CD4-positive, alpha-beta T cell treated with Interleukin-17A for 4 hours (primary cell): ENCODE data around the gene MYOCD.
"Not testable (repeated sequence)": the region's sequence is repeated elsewhere in the genome, so short reads cannot be mapped to it uniquely, and the experiment has no call there.

Experiments
- DNase-seq: peaks from one replicate; pipeline ENCODE4 v3.0.0-alpha.2; 2020; ENCODE audit warnings: mixed read lengths

MYOCD gene, protein sequence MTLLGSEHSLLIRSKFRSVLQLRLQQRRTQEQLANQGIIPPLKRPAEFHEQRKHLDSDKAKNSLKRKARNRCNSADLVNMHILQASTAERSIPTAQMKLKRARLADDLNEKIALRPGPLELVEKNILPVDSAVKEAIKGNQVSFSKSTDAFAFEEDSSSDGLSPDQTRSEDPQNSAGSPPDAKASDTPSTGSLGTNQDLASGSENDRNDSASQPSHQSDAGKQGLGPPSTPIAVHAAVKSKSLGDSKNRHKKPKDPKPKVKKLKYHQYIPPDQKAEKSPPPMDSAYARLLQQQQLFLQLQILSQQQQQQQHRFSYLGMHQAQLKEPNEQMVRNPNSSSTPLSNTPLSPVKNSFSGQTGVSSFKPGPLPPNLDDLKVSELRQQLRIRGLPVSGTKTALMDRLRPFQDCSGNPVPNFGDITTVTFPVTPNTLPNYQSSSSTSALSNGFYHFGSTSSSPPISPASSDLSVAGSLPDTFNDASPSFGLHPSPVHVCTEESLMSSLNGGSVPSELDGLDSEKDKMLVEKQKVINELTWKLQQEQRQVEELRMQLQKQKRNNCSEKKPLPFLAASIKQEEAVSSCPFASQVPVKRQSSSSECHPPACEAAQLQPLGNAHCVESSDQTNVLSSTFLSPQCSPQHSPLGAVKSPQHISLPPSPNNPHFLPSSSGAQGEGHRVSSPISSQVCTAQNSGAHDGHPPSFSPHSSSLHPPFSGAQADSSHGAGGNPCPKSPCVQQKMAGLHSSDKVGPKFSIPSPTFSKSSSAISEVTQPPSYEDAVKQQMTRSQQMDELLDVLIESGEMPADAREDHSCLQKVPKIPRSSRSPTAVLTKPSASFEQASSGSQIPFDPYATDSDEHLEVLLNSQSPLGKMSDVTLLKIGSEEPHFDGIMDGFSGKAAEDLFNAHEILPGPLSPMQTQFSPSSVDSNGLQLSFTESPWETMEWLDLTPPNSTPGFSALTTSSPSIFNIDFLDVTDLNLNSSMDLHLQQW

DNA sequence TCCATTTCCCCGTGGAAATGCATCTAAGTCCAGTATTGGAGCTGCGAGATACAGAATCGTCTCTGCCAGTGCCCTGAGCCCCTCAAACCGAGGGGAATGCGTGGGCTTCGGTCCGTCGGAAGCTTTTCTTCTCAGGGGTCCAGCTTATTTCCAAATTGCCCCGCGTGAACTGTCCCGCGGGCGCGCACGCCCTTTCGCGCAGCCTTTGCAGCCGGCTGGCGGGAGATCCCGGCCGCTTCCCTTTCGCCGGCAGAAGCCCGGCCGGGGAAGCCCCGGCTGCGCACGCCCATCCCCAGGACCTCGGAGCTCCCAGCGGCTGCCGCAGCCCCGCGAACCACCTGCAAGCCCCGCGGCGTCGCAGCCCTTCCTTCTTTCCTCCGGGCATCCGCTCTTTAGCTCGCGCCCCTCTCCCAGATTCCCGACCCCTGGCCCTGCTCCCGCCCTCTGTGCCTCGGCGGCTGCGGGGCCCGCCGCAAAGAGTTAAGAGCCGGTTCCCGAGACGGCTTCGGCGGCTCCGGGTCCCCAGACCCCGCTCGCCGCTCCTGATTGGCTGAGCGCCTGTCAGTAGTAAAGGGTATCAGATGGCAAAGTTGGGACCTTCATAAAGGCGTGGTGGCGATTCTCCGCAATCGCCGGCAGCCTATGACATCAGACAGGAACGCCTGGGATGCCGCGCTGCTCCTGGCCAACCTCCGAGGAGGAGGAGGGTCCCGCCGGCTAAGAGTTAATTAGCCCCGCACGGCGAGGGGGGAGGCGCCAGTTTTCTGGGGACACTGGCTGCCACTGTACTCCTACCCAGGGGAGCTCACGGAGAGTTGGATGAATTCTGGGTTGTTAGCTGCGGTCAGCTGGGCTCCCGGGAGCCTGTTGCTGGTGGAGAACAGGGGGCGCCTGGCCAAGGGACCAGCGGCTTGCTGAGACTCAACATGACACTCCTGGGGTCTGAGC, at the start of gene MYOCD:
Gene MYOCD, plus strand, starts transcription at position 628 of the 948 bp plus-strand sequence. Its CDS starts 299 bp downstream, at position 927.
- no peak for DNase-seq

DNA sequence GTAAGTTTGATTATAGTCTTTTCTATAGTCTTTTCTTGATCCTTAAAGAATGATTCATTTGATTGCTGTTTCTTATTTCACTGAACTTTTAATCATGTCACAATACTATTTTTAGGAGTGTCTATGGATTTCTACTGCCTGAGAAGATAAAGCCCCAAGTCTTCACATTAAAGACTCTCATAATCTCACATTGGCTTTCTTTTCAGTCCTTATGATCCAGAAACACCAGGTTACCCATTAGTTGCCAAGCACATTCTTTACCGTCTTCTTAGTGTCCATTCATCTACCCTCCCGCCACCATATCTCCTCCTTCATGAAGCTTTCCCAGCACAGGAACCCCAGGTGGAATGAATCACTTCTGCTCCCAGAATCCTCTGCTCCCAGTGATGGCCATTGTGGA, 49.5 kb upstream of the MYOCD start:
- DNase-seq: no peak

DNA sequence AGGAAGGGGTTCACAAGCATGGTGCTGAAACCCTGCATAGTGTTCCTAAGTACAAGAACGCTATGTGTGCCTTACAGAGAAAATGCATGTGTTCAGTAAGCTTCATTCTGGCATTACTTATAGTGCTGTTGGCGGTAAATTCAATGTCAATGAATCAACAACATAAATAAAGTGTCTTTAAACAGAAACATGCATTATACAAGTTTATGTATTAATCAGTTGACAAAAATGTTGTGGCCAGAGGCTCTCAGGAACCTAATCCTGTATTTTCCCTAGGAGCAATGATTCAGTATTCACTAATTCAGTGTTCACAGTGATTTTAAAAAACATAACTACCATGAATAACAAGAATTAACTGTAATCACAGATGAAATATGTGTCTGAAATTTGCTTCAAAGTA, 47.1 kb upstream of the MYOCD start:
- no peak for DNase-seq

DNA sequence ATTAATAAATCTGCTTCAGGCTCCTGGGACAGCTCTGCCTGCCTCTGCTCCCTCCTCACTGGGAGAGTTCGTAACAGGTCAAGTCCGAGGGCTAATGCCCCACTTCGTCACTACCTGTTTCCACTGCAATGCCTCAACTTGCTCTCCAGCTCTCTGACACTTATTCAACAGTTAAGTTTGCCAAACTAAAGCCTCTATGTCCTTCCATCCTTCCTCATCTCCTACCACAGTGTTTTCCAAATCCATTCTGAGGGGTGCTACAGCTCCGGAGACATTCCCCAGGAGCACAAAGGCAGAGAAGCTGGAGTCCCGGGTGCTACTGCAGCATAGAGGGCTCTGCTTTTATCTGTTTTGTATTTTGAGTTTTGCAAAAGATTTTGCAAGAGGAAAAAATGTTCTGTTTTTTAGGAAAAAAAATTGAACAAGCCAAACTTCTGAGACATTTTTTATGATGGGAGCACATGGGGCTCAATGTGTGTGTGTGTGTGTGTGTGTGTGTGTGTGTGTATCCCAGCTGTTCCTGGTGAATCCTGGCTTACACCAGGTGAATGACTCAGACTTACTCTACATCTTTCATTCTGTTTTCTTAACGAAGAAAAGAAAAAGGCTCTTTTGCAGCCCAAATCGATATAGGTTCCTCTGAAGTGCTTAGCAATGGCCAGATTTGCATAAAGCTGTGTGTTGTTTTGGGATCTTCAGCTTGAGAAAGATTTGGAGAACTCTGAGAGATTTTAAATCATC, 46.1 kb upstream of the MYOCD start:
- no peak for DNase-seq

DNA sequence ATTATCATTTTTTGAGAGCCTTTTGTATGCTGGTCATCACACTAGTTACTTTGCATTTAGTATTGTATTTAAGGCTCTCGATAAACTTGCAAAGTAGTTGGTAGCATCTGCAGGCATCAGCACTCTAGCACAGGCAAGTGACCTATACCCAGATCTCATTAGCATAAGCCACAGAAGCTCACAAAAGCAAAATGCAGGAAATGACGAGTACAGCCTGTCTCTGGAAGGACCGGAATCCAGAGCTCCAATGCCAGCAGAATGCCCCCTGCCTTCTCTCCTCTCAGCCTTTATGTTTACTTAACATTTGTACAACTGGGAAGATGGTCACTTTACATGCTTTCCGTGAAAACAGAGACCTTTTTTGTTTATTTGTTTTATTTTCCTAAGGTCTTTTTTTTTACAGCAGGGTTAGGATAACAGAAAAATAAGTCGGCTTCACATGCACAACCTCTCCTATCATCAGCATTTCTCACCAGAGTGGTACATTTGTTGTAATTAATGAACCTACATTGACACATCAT, 45.4 kb upstream of the MYOCD start:
- DNase-seq: no peak

DNA sequence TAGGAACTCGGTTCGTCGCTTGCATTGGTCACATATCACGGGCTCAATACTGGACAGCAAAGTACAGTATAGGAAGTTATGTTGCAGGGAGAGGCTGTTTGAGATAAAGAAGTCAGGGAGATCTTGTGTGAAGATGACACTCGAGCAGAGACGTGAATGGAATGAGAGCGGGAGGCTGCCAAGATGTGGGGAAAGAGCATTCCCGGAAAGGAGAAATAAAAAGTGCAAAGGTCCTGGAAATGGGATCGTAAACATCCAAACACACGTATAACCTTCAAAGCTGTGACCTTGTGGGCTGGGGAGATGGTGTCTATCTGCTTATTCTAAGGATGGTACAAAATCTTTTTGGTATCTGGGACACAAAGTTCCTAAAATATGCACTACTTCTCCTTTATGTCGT, 43.0 kb upstream of the MYOCD start:
- no peak for DNase-seq

DNA sequence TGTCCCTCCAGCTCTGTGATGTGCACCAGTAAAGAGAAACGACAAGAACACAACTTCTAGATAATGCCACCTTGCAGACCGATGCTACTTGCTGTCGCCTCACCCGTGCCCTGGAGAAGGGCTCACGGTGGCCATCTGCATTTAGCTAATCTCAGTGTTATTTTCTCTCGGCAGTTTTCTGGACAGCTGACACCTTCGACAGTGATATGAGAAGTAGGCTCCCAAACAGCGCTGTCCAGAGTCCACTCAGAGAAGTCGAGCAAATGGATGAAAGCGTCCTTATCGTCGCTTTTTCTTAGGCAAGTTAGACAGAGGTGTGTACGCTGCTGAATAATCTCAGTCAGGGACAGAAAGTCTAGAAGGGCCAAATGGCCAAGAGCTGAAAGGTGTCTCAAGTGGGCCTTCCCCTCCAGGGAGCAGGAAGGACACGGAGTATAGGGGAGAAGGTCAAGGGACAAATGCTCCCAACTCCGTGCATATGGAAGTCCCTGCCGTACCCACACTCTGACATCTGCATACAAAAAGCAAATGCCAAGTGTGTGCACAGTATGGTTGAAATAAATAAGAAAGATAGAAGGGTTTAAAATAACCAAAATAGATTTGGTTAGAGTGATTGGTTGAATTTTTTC, 42.4 kb upstream of the MYOCD start:
- no peak for DNase-seq

DNA sequence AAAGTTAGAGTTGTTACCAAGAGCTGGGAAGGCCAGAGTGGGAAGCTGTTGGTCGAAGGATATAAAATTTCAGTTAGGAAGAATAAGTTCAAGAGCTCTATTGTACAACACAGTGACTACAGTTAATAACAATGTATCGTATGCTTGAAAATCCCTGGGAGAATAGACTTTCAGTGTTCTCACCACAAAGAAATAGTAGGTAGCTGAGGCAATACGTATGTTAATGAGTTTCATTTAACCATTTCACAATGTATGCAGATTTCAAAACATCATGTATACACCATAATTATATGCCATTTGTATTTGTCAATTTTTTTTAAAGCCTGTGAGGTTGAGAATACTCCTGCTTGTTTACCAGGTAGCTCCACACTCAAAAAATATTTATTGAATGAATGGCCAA, 41.5 kb upstream of the MYOCD start:
- DNase-seq: no peak

DNA sequence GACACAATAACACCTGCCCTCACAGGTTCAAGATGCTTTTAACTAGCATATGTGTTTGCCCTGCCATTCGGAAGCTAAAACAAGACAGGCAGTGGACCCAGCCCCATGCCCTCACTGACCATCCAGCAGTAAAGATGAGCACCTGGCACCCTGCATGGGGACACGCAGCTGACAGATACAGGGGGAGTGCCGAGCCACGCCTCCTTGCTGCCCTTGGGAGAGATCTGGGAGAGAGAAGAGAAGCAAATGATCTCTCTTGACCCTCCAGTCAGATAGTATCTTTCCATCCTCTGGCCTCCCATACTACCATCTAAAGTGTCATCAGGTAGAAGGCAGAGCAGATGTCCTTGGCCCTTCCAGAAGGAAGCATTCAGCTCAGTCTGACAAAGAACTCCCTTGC, 40.6 kb upstream of the MYOCD start:
- no peak for DNase-seq

DNA sequence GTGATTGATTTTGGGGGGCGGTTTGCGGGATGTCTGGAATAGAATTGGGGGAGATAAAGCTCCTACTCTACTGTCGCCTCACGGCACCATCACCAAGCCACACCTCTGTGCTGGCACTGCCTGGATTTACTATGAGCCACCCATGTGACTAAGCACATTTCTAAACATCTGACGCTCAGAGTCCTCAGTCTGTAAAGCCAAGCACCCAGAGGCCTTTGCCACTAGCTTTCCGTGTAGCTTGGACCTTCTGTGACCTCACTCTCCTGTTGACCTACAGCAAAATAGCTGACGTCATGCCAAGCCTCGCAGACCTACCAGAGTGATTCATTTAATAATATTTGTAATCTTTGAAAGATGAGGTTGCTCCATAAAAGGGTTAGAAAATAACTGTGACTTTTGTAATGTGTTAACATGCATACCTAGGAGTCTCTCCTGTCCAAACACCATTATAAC, 38.5 kb upstream of the MYOCD start:
- no peak for DNase-seq

DNA sequence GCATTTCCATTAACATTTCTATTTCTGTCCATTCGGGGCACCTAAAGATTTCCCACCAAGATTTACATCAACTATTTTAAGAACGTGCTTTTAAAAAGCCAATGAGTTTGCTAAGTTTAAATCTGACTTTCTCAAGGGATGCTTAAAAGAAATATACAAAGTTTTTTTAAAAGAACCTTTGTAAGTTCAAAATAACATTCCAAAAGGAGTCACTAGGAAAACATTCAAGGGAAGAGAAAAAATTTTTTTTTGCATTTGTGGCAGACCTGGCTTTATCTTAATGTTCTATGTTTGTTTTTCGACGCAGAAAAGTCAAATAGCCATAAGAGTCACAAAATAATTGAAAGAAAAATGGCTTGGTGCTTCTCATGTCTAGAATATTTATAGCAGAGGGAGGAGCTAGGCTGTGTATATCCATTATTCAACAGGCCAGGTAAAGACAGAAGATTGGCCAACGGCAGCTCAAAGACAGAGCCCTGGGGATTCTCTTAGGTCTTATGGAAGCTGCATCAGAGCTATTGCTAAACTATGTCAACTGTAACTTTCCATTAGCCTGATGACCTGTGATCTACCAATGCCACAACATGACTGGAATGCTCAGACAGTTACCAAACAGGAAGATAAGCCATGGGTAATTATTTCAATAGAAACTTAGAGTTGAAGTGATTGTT, 37.8 kb upstream of the MYOCD start:
- DNase-seq: no peak

DNA sequence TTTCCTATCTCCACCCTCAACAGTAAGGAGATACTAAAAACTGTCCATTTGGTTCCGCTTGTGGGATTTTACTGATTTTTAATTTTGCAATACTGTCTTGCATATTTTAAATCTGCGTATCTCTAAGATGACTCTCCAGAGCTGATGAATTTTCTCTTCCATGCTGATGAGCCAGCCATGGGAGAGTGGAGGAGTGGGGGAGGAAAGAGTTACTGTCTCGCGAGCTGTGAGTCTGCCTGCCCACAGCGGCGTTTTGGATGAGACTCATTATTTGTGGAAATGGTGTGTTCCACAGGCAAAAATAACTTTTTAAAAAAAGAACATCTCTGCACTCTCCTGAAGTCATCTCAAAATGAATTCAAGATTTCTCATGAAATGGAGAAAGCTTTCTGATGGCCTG, 34.6 kb upstream of the MYOCD start:
- DNase-seq: no peak

DNA sequence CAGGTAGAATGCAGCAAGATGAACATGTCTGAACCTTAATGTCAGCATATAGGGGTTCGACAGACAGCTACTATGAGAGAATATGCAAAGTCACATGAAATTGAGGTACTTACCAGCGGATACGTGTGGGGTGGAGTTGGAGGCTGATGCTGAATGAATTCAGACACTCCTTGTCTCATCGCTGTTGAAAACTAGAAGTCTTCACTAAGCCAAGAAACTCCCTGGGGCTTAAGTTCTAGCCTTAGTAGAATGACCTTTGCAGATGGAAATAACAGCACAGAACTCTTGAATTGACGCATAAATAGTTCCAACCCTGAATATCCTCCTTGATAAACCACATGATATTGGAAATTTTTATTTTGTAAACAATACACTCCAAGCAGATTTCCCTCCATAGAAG, 32.9 kb upstream of the MYOCD start:
- no peak for DNase-seq

DNA sequence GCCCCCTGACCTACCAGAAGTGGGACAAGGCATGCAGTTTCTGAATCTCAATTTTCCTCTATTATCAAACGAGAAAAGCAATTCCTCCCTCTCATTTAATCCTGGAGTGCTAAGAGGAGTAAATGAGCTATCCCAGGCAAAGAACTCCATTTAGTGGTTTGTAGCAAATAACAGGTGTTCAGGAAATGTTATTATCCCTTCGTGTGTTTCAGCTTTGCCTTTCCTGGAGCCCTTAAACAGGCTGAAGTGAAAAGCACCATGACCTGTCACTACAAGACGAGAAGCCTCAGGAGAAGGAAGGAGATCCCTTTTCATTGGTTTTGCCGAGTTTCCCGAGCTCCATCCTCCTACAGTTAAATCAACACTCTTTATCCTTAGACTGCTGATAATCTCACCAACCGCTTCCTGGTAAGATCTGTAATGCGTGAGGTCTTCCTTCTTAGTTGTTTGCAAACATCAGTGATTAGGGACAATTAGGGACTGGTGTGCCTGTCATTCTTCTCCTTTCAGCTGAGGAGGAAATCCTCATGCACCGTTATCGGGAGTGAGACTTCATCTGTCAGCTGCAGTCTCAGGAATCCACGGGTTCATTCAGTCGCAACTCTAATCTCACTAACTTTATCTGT, 30.8 kb upstream of the MYOCD start:
- no peak for DNase-seq

DNA sequence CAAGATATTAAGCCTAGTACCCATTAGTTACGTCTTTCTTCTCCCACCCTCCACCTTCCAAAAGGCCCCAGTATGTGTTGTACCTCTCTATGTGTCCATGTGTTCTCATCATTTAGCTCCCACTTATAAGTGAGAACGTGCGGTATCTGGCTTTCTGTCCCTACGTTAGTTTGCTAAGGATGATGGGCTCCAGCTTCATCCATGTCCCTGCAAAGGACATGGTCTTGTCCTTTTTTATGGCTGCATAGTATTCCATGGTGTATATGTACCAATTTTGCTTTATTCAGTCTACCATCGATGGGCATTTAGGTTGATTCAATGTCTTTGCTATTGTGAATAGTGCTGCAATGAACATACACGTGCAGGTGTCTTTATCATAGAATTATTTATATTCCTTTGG, 29.7 kb upstream of the MYOCD start:
- DNase-seq: not testable (repeated sequence)

DNA sequence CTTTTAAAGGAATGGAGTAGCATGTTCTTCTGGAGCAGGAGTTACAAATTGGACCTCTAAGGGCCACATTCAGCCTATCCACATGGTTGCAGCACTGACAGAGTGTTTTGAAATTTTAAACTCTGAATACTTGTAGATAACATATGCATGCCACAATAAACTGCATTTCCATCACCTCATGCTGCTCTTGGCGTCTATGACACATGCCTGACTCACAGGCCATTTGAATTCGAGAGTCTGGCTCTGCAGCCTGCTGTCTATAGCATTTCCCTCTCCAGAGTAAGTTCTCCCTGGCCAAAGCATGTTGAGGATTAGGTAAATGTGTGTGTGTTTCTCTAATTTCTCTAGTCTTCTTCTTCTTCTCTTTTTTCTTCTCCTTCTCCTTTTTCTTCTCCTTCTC, 28.7 kb upstream of the MYOCD start:
- no peak for DNase-seq

DNA sequence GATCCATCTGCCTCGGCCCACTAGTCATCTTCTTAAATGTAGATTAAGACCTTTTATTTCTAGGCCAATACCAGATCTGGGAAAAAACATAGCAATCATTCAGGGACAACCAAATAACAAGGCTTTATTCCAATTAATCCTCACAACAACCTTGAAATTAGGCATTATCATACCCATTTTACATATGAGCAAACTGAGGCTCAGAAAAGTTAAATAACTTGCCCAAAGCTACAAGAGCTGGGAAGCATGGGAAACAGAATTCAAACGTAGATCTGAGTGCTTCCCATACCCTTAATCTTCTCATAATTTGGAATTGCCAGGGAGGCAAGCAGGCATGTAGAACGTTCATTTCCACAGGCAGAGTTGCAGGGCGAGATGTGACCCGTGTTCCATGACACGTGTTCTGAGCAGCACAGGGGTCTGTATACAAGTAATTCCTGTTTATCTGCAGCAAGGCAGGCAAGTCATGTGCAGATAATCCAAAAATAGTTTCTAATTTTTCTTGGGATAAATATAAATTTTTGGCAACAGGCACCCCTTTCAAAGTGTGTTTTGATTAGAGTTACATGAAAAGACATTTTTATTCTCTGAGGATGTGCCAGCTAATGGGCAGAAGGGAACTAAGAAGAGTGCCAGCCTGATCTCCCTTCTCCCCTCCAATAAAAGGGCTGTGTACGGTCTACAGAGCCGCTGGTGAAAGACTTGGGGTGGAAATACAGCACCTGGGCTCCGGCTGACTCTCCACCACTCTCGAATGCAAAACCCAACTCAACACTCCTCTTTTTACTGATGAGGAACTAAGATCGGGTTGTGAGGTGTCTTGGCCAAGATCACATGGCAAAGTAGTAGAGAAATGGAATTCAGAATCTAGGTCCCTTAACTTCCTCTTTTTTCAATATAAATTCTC, 27.7 kb upstream of the MYOCD start:
- DNase-seq: no peak

DNA sequence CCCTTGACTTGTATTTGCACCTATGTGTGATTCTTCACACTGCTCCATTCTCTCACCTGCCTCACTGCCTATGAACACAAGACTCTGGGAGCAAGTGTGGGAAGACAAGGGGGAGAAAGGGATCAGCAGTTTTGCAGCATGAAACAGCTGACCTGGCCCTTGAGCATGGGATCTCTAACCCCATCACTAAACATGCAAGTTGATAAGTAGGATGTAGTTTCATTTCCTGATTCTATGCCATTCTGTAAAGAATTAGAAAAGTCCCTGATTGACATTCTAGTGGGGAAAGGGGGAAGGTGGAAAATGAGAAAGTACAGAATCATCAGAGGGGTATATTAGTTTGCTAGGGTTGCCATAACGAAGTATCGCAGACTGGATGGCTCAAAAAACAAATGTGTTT, 25.3 kb upstream of the MYOCD start:
- DNase-seq: no peak

DNA sequence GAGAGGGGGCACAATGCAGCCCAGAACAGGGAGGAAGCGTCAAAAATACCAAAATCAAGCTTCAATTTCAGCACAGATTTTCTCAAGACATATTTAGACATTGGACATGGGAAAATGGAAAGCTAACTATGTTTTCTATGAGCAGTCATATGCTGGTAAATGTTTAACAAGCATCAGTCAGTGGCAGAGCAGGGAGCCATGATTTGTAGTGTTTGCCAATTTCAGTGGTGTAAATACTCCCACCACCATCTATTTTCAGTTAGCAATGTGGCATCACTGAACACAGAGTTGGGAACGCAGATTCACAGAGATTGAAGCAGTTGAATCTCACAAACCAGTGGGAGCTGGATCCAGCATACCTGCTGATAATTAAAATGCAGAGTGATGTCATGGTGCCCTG, 24.6 kb upstream of the MYOCD start:
- DNase-seq: no peak
